ENCODE results near the gene GPR137.

GPR137 gene

GRCh38 chr11:64261556-64262080, 24.0 kb upstream of the GPR137 start:
- TF ChIP-seq, protein P1, sequence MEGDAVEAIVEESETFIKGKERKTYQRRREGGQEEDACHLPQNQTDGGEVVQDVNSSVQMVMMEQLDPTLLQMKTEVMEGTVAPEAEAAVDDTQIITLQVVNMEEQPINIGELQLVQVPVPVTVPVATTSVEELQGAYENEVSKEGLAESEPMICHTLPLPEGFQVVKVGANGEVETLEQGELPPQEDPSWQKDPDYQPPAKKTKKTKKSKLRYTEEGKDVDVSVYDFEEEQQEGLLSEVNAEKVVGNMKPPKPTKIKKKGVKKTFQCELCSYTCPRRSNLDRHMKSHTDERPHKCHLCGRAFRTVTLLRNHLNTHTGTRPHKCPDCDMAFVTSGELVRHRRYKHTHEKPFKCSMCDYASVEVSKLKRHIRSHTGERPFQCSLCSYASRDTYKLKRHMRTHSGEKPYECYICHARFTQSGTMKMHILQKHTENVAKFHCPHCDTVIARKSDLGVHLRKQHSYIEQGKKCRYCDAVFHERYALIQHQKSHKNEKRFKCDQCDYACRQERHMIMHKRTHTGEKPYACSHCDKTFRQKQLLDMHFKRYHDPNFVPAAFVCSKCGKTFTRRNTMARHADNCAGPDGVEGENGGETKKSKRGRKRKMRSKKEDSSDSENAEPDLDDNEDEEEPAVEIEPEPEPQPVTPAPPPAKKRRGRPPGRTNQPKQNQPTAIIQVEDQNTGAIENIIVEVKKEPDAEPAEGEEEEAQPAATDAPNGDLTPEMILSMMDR (IDR thresholded peaks at IDR 0.05; ENCODE audit: low read depth, low read length): no peak
- DNase-seq (ENCODE audit: extremely low read depth, low read depth): no peak

GRCh38 chr11:64262271-64263002, 23.2 kb upstream of the GPR137 start:
- TF ChIP-seq, protein P1 (IDR thresholded peaks at IDR 0.05; ENCODE audit: low read depth, low read length): no peak
- DNase-seq (ENCODE audit: extremely low read depth, low read depth): no peak

DNA sequence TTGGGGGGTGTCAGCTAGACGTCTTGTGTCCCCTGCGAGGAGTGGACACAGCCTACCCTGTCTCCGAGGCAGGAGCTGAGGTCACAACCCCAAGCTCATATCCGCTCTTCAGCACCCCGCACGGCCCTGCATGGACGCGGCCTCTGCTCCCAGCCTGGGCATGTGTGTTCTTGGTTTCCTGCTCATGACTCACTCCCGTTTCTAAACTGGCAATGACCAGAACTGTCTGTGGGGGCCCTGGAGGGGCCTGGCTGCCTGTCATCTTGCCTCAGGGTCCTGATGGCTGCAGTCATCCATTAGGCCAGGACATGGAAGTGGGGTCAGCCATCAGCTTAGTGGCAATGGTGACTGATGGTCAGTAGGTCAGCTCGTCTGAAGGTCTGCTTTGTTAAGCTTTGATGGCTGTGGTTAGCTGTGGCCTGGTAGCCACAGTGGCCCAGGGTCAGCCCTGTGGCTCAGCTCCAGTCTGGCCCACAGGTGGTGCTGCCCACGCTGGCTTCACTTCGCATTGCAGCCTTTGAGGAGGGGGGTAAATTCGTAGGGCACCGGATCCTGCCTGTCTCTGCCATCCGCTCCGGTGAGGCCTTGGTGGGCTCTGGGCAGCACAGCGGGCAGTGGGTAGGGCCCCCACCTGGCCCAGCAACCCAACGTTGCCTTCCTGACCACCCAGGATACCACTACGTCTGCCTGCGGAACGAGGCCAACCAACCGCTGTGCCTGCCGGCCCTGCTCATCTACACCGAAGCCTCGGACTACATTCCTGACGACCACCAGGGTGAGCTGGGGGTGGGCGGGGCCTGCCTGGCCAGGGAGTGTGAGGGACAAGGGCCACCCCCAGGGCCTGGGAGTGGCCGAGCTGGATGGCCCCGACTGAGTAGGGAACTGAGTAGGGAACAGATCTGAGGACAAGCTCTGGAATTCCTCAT, 22.4 kb upstream of the GPR137 start:
- no peak for DNase-seq (ENCODE audit: extremely low read depth, low read depth)
- TF ChIP-seq, protein P1 (IDR thresholded peaks at IDR 0.05; ENCODE audit: low read depth, low read length): no peak

- TF ChIP-seq, protein P1 (IDR thresholded peaks at IDR 0.05; ENCODE audit: low read depth, low read length): no peak
- DNase-seq (ENCODE audit: extremely low read depth, low read depth): no peak
Observed at GRCh38 chr11:64263947-64264317, 21.7 kb upstream of the GPR137 start.

DNA sequence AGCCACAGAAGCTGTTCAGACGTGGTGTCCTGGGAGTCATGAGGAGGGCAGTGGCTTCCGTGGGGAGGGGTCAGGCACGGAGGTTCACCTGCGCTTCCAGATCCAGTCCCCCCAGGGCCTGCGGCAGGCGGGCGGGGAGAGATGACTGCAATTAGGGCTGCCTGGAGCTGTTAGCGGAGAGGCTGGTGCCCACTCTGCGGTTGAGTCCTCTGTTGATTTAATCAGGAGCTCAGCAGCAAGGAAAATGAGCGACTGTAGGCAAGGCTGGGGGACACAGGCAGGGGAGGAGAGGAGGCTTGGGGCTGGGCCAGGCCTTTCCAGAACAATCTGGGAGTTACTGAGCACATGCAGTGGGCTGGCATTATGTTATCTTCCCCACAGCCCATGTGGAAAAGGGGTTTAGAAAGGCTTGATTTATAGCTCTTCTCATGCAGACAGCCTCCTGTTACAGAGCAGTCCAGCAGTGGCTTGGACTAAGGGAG, 21.2 kb upstream of the GPR137 start:
- DNase-seq (ENCODE audit: extremely low read depth, low read depth): no peak
- TF ChIP-seq, protein P1 (IDR thresholded peaks at IDR 0.05; ENCODE audit: low read depth, low read length): no peak

GRCh38 chr11:64265176-64266160, 20.2 kb upstream of the GPR137 start:
- TF ChIP-seq, protein P1 (IDR thresholded peaks at IDR 0.05; ENCODE audit: low read depth, low read length): no peak
- DNase-seq (ENCODE audit: extremely low read depth, low read depth): no peak

Data from AG09319 (cell line).